Cerebellar cortex (tissue), 1 donor: ENCODE data around the gene PRRT4.

Experiments used
- DNase-seq: peaks from one replicate; pipeline ENCODE4 v3.0.0-alpha.2; 2015; ENCODE audit warnings: low spot score

Gene PRRT4

GRCh38 chr7:128373606-128374005 lies 12.1 kb upstream of the PRRT4 start:
- DNase-seq: no peak

GRCh38 chr7:128370491-128370890 lies 9.0 kb upstream of the PRRT4 start:
- DNase-seq: no peak

GRCh38 chr7:128366986-128367385 lies 5.5 kb upstream of the PRRT4 start:
- DNase-seq: no peak

GRCh38 chr7:128366300-128366699 lies 4.8 kb upstream of the PRRT4 start:
- DNase-seq: no peak

GRCh38 chr7:128365432-128365831 lies 3.9 kb upstream of the PRRT4 start:
- no peak for DNase-seq

GRCh38 chr7:128364166-128364870 lies 2.8 kb upstream of the PRRT4 start:
- DNase-seq: no peak

GRCh38 chr7:128363261-128363721 lies 1.8 kb upstream of the PRRT4 start:
- no peak for DNase-seq

GRCh38 chr7:128362670-128363069 lies 1.2 kb upstream of the PRRT4 start:
- DNase-seq: no peak

- no peak for DNase-seq
Measured at GRCh38 chr7:128360359-128360678, 1.2 kb downstream of the PRRT4 start.

GRCh38 chr7:128359939-128360338 lies 1.6 kb downstream of the PRRT4 start:
- DNase-seq: no peak

- no peak for DNase-seq
Measured at GRCh38 chr7:128359336-128359735, 2.2 kb downstream of the PRRT4 start.

GRCh38 chr7:128358233-128358632 lies 3.3 kb downstream of the PRRT4 start:
- DNase-seq: no peak

GRCh38 chr7:128357217-128357613 lies 4.3 kb downstream of the PRRT4 start:
- no peak for DNase-seq

GRCh38 chr7:128356546-128357216 lies 4.8 kb downstream of the PRRT4 start:
- no peak for DNase-seq

GRCh38 chr7:128353610-128354009 lies 7.9 kb downstream of the PRRT4 start:
- no peak for DNase-seq

GRCh38 chr7:128353189-128353588 lies 8.3 kb downstream of the PRRT4 start:
- no peak for DNase-seq

- no peak for DNase-seq
Measured at GRCh38 chr7:128352636-128353035, 8.9 kb downstream of the PRRT4 start.

- no peak for DNase-seq
Measured at GRCh38 chr7:128352153-128352537, 9.3 kb downstream of the PRRT4 start.

- no peak for DNase-seq
Measured at GRCh38 chr7:128351296-128352152, 10.0 kb downstream of the PRRT4 start.

- no peak for DNase-seq
Measured at GRCh38 chr7:128350708-128351295, 10.7 kb downstream of the PRRT4 start.

GRCh38 chr7:128349466-128349825 lies 12.0 kb downstream of the PRRT4 start:
- no peak for DNase-seq

- peak; percentile 45 for DNase-seq
Measured at GRCh38 chr7:128347647-128348097, 13.8 kb downstream of the PRRT4 start.

GRCh38 chr7:128344431-128344774 lies 17.1 kb downstream of the PRRT4 start:
- DNase-seq: no peak
